ENCODE measurements around the gene S100A7A.

DNA sequence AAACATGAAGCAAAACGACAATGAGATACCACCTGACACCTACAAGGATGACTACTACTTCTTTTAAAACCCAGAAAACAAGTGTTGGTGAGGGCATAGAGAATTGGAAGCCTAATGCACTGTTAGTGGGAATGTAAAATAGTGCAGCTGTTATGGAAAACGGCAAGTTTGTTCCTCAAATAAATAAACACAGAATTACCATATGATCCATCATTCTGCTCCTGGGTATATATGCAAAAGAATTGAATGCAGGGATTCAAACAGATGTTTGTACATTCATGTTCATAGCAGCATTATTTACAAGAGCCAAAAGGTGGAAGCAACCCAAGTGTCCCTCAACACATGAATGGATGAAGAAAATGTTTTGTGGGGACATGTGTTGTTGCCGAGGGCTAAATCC, 24.1 kb upstream of the S100A7A start:
- TF ChIP-seq, protein P1, sequence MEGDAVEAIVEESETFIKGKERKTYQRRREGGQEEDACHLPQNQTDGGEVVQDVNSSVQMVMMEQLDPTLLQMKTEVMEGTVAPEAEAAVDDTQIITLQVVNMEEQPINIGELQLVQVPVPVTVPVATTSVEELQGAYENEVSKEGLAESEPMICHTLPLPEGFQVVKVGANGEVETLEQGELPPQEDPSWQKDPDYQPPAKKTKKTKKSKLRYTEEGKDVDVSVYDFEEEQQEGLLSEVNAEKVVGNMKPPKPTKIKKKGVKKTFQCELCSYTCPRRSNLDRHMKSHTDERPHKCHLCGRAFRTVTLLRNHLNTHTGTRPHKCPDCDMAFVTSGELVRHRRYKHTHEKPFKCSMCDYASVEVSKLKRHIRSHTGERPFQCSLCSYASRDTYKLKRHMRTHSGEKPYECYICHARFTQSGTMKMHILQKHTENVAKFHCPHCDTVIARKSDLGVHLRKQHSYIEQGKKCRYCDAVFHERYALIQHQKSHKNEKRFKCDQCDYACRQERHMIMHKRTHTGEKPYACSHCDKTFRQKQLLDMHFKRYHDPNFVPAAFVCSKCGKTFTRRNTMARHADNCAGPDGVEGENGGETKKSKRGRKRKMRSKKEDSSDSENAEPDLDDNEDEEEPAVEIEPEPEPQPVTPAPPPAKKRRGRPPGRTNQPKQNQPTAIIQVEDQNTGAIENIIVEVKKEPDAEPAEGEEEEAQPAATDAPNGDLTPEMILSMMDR (conservative IDR thresholded peaks at IDR 0.05), result no peak
- TF ChIP-seq EZH2 (IDR thresholded peaks at IDR 0.05; ENCODE audit: low read depth), result no peak

Data from PC-9 (cell line).